OCI-LY7 (cell line): Measurements from ENCODE around the gene PLEKHG4.

Source experiments
- EZH2phosphoT487 ChIP-seq: fragments of 200-600 bp; sonication (generic); IDR thresholded peaks from 2 replicates; pipeline ENCODE4 v1.6.1; 2018; ENCODE audit warnings: low read depth, borderline replicate concordance, mild to moderate bottlenecking, mixed run types, antibody characterized with exemption, low read length, moderate library complexity, mixed read lengths
- TF ChIP-seq, protein P1 (sequence below): fragments of 200-600 bp; sonication (generic); conservative IDR thresholded peaks from 2 replicates; pipeline ENCODE4 v1.5.1; 2014; ENCODE audit warnings: mild to moderate bottlenecking, antibody characterized with exemption, low read length, moderate library complexity, mixed read lengths

DNA sequence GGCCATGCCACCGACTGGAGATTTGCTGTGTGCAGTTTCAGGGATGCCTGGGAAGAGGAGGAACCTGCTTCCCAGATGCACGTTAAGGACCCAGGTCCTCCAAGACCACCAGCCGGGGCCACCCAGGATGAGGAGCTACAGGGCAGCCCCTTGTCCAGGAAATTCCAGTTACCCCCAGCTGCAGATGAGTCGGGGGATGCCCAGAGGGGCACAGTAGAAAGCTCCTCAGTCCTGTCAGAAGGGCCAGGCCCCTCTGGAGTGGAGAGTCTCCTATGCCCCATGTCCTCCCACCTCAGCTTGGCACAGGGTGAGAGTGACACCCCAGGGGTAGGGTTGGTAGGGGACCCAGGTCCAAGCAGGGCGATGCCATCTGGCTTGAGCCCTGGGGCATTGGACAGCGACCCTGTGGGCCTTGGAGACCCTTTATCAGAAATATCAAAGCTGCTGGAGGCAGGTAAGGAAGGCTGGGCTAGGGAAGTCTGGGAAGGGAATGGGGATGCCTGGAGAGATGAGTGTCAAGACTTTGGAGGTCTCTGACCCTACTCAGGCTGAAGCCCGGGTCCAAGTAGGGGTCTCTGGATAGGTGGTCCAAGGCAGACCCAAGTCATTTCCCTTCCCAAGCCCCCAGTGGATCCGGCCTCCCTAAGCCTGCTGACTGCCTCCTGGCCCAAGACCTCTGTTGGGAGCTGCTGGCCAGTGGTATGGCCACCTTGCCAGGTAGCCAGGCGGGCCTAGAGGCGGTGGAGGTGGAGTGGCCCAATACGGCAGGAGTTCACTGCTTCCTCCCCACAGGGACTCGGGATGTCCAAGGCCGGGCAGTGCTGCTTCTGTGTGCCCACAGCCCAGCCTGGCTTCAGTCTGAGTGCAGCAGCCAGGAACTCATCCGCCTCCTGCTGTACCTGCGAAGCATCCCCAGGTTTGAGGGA is 1.0 kb downstream of the PLEKHG4 start:
- TF ChIP-seq, protein P1, sequence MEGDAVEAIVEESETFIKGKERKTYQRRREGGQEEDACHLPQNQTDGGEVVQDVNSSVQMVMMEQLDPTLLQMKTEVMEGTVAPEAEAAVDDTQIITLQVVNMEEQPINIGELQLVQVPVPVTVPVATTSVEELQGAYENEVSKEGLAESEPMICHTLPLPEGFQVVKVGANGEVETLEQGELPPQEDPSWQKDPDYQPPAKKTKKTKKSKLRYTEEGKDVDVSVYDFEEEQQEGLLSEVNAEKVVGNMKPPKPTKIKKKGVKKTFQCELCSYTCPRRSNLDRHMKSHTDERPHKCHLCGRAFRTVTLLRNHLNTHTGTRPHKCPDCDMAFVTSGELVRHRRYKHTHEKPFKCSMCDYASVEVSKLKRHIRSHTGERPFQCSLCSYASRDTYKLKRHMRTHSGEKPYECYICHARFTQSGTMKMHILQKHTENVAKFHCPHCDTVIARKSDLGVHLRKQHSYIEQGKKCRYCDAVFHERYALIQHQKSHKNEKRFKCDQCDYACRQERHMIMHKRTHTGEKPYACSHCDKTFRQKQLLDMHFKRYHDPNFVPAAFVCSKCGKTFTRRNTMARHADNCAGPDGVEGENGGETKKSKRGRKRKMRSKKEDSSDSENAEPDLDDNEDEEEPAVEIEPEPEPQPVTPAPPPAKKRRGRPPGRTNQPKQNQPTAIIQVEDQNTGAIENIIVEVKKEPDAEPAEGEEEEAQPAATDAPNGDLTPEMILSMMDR: no peak
- TF ChIP-seq EZH2phosphoT487: no peak
